Ovary (tissue), 9 donors: ENCODE results near the gene MTHFD1L. TPM values are rescaled to one million over a fixed set of nuclear protein-coding genes. Genes with fewer than 3 reads are reported as not detected.

Experiments used
- DNase-seq, 5 donors: peaks; one replicate each; pipeline ENCODE4 v3.0.0-alpha.2; 2019 to 2020
- H3K27ac ChIP-seq, 2 donors: fragments of 200-600 bp; one replicate each; pipeline versions ENCODE4 v1.5.1 to v1.8.0; 2019 to 2022
- H3K27me3 ChIP-seq: fragments of 200-600 bp; one replicate; pipeline ENCODE4 v1.8.0; 2022
- H3K36me3 ChIP-seq: fragments of 200-600 bp; sonication (generic); one replicate; pipeline ENCODE4 v1.5.1; 2019
- H3K4me1 ChIP-seq: one replicate; pipeline ENCODE4 v1.8.1; 2013; ENCODE audit warnings: mild to moderate bottlenecking, moderate library complexity; ENCODE audit not compliant: insufficient read depth
- H3K4me3 ChIP-seq: fragments of 200-600 bp; sonication (generic); one replicate; pipeline ENCODE4 v1.5.1; 2017
- H3K9me3 ChIP-seq, 2 donors: fragments of 200-600 bp in 1 of 2; sonication (generic) in 1 of 2; one replicate each; pipeline versions ENCODE4 v1.5.1 to v1.8.1; 2013 to 2019; ENCODE audit warnings: mild to moderate bottlenecking in 1 of 2, moderate library complexity in 1 of 2
- EP300 ChIP-seq: sonication (generic); formaldehyde crosslinking; IDR thresholded peaks from one replicate; pipeline ENCODE4 v1.6.1; 2017; ENCODE audit warnings: antibody characterized with exemption
- POLR2A ChIP-seq: fragments of 450-650 bp; IDR thresholded peaks from one replicate; pipeline ENCODE4 v1.6.1; 2017; ENCODE audit warnings: antibody characterized with exemption, mild to moderate bottlenecking, moderate library complexity
- WGBS, 3 donors: extraction: QIAGEN DNeasy Blood & Tissue Kit in 1 of 3; methylation state at CpG; one replicate each; pipeline versions ENCODE4 v1.1.5 to v1.1.7; 2013 to 2017; 5-methylcytosine and 5-hydroxymethylcytosine counted together
- intact Hi-C, 4 donors: fragments of 100-400 bp; cut with DNase I; formaldehyde crosslinking; loops; one replicate each; pipeline versions ENCODE4 v1.11.0 to v1.15.1; 2022 to 2023
- polyA plus RNA-seq, 2 donors: library from polyadenylated mRNA; stranded (reverse); fragments of 200-250 nt in 1 of 2; fragments of 350-450 nt in 1 of 2; fragmentation: Illumina TruSeq in 1 of 2; extraction: RNeasy Lipid Tissue Mini Kit (QIAGEN cat#74804) in 1 of 2; gene quantifications; one replicate each; pipeline ENCODE4 v1.2.3, GENCODE V29; 2013 to 2014
- total RNA-seq, 7 donors: library from RNA; depleted of rRNA in 2 of 7; stranded (reverse); fragments of >200 nt in 2 of 7; fragmentation: NEBNext Ultra II Directional in 3 of 7; extraction: Animal tissue kit (Norgen Biotek cat#: 25700) in 3 of 7; gene quantifications; one replicate each; pipeline versions ENCODE4 v1.1.0 to v1.2.4, GENCODE V29; 2016 to 2023
- TF ChIP-seq, protein P1 (sequence below), 3 donors: fragments of 450-650 bp in 2 of 3; fragments of 200-600 bp in 1 of 3; IDR thresholded peaks; one replicate each; pipeline versions ENCODE4 v1.5.1 to v1.8.0; 2016 to 2022; ENCODE audit warnings: antibody characterized with exemption in 3 of 3, mild to moderate bottlenecking in 1 of 3
- donor health status: DM: no; HTN: no; CAD: no; lungs with moderate emphysema.
- donor health status: DM: no; HTN: no; CAD: no.
- donor health status: Bipolar disorder and iron deficiency.
- donor health status: DM: yes; HTN: yes; CAD: no.
- donor health status: DM: no; HTN: no; CAD: no.
- donor health status: DM: yes; HTN: yes; CAD: no.

MTHFD1L gene
- total and polyA plus RNA-seq, 9 donors, result 13.0 to 91.1 (median 23.6) TPM

DNA sequence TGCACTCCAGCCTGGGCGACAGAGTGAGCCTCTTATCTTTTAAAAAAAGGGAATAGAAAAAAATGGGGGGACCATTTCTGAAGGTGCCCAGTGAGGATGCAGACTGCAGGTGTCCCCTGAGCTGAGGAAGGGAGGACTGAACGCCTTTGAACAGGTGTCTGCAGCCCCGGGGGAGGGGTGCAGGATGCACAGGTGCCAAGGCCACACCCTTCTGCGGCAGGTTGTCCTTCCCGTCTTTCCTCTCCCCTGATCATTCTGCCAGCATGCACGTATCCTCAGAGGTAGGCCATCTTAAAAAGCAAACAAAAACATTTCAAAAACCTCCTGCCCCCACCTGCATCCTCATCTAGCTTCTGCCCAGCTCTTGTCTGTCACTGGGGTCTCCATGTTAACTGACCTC lies 101.3 kb downstream of the MTHFD1L start:
- H3K27me3 ChIP-seq, result no peaks in the 10 kb centered on the region
- H3K27ac ChIP-seq, result no peak overlapping the region
- H3K4me3 ChIP-seq, result no peak overlapping the region
- WGBS, 3 donors, result 89 to 93% (median 90%) methylated on average over 6 of the region's 6 CpGs
- DNase-seq, result no peak
- intact Hi-C loops, result no loop called here
- no peaks in the 10 kb centered on the region for H3K36me3 ChIP-seq
- H3K9me3 ChIP-seq, result no peaks in the 10 kb centered on the region
- no peak for TF ChIP-seq POLR2A
- TF ChIP-seq EP300, result no peak
- TF ChIP-seq, protein P1, sequence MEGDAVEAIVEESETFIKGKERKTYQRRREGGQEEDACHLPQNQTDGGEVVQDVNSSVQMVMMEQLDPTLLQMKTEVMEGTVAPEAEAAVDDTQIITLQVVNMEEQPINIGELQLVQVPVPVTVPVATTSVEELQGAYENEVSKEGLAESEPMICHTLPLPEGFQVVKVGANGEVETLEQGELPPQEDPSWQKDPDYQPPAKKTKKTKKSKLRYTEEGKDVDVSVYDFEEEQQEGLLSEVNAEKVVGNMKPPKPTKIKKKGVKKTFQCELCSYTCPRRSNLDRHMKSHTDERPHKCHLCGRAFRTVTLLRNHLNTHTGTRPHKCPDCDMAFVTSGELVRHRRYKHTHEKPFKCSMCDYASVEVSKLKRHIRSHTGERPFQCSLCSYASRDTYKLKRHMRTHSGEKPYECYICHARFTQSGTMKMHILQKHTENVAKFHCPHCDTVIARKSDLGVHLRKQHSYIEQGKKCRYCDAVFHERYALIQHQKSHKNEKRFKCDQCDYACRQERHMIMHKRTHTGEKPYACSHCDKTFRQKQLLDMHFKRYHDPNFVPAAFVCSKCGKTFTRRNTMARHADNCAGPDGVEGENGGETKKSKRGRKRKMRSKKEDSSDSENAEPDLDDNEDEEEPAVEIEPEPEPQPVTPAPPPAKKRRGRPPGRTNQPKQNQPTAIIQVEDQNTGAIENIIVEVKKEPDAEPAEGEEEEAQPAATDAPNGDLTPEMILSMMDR (IDR thresholded peaks at IDR 0.05), result no peak
- H3K4me1 ChIP-seq, result no peaks in the 10 kb centered on the region

GRCh38 chr6:150967381-150967780 lies 101.9 kb downstream of the MTHFD1L start:
- no peaks in the 10 kb centered on the region for H3K36me3 ChIP-seq
- no peak for DNase-seq
- intact Hi-C loops, result no loop called here

DNA sequence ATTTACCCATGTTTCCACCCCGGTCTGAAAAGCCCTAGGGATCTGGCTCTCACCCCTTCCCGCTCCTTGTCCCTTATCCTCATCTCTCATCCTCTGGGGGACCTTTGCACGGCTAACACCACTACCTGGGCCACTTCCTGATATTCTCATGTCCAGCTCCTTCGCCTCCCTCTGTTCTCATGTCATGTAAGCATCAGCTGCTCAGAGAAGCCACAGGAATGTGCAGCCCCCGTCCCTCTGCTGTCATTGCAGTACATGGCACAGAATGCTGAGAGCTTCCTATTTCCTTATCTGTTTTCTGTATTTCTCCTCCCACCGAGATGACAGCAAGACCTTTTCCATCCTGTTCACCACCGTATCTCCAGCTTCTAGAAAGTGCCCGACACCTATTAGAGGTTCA lies 102.4 kb downstream of the MTHFD1L start:
- WGBS, 3 donors, result 62 to 78% (median 71%) methylated on average over 8 of the region's 8 CpGs
- Histone ChIP-seq H3K27me3 (no peaks in the 10 kb centered on the region), H3K4me3 (no peak overlapping the region), H3K4me1 (no peaks in the 10 kb centered on the region), H3K36me3 (no peaks in the 10 kb centered on the region), H3K27ac (no peak overlapping the region), H3K9me3 (no peaks in the 10 kb centered on the region)
- no peak for DNase-seq
- TF ChIP-seq, protein P1 (IDR thresholded peaks at IDR 0.05), result no peak
- intact Hi-C loops, result no loop called here

More at GRCh38 chr6:150967381-150967780, 101.9 kb downstream of the MTHFD1L start:
- Histone ChIP-seq H3K4me3 (no peak overlapping the region), H3K27ac (no peak overlapping the region), H3K27me3 (no peaks in the 10 kb centered on the region), H3K9me3 (no peaks in the 10 kb centered on the region), H3K4me1 (no peaks in the 10 kb centered on the region)
- 75 to 78% (median 77%) methylated on average over 6 of the region's 6 CpGs for WGBS, 3 donors
- TF ChIP-seq EP300, result no peak
- TF ChIP-seq, protein P1 (IDR thresholded peaks at IDR 0.05), result no peak
- no peak for TF ChIP-seq POLR2A

DNA sequence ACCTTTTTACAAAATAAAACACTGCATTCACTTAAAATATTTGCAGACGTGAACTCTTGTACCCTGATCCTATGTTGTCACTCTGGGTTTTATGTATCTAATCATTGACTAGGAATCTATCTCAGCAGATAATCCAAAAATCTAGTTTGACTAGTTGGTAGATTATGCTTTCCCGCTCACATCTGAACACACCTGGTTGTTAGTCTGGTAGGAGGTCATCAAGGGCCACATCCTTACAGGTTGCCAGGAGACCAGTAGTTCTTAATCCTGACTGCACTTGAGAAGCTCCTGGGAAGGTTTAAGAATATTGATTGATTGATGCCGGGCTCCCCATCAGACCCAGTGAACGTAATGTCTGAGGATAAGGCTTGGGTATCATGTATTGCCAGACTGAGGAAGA lies 104.4 kb downstream of the MTHFD1L start:
- intact Hi-C loops, result no loop called here
- no peaks in the 10 kb centered on the region for H3K27me3 ChIP-seq
- DNase-seq, result no peak
- H3K4me1 ChIP-seq, result no peaks in the 10 kb centered on the region
- H3K36me3 ChIP-seq, result no peaks in the 10 kb centered on the region
- WGBS, 3 donors, result 98 to 99% (median 99%) methylated on average over 4 of the region's 4 CpGs
- no peaks in the 10 kb centered on the region for H3K9me3 ChIP-seq
- TF ChIP-seq POLR2A (no peak), EP300 (no peak)
- TF ChIP-seq, protein P1 (IDR thresholded peaks at IDR 0.05), result no peak
- no peak overlapping the region for H3K27ac ChIP-seq
- H3K4me3 ChIP-seq, result no peak overlapping the region

- WGBS, 3 donors, result 80 to 90% (median 89%) methylated on average over 8 of the region's 8 CpGs
- Histone ChIP-seq H3K4me1 (no peaks in the 10 kb centered on the region), H3K27ac (no peak overlapping the region), H3K4me3 (no peak overlapping the region), H3K27me3 (no peaks in the 10 kb centered on the region), H3K9me3 (no peaks in the 10 kb centered on the region), H3K36me3 (no peaks in the 10 kb centered on the region)
- TF ChIP-seq, protein P1 (IDR thresholded peaks at IDR 0.05), result no peak
- no peak for TF ChIP-seq POLR2A
- TF ChIP-seq EP300, result no peak
- DNase-seq, result no peak
- intact Hi-C loops, result no loop called here
Observed at GRCh38 chr6:150971219-150971618, 105.7 kb downstream of the MTHFD1L start.
